MG63 (cell line): ENCODE data around the gene TLCD1. TPM values are rescaled to one million over a fixed set of nuclear protein-coding genes. Genes with fewer than 3 reads are reported as not detected.

Experiments used
- DNase-seq: peaks from one replicate; pipeline ENCODE4 v3.0.0-alpha.2; 2020
- H3K27me3 ChIP-seq: fragments of 250-450 bp; sonication (Bioruptor Pico); 2 replicates; pipeline ENCODE4 v1.5.1; 2020; ENCODE audit warnings: mild to moderate bottlenecking, moderate library complexity
- H3K36me3 ChIP-seq: fragments of 250-450 bp; sonication (Bioruptor Pico); 2 replicates; pipeline ENCODE4 v1.5.1; 2020; ENCODE audit warnings: mild to moderate bottlenecking, moderate library complexity
- H3K4me3 ChIP-seq: fragments of 250-450 bp; sonication (Bioruptor Pico); 2 replicates; pipeline ENCODE4 v1.5.1; 2020; ENCODE audit warnings: mild to moderate bottlenecking, moderate library complexity
- H3K9me3 ChIP-seq: fragments of 250-450 bp; sonication (Bioruptor Pico); 2 replicates; pipeline ENCODE4 v1.5.1; 2020; ENCODE audit warnings: mild to moderate bottlenecking, moderate library complexity
- total RNA-seq: library from RNA; depleted of rRNA; stranded (reverse); fragments of >200 nt; shearing (Covaris generic); gene quantifications from 2 replicates; pipeline ENCODE4 v1.2.3, GENCODE V29; 2014; ENCODE audit warnings: low replicate concordance

The TLCD1 gene
- total RNA-seq, 1 experiment from 2014 or later: 6.7 TPM

- no peaks in the 10 kb centered on the region for H3K27me3 ChIP-seq
- no peak for DNase-seq
- no peak overlapping the region for H3K4me3 ChIP-seq
- no peaks in the 10 kb centered on the region for H3K9me3 ChIP-seq
- H3K36me3 ChIP-seq: peaks cover 32% of the 10 kb centered on the region
These were observed 18.7 kb downstream of the TLCD1 start for GRCh38 chr17:28707339-28707720.

DNA sequence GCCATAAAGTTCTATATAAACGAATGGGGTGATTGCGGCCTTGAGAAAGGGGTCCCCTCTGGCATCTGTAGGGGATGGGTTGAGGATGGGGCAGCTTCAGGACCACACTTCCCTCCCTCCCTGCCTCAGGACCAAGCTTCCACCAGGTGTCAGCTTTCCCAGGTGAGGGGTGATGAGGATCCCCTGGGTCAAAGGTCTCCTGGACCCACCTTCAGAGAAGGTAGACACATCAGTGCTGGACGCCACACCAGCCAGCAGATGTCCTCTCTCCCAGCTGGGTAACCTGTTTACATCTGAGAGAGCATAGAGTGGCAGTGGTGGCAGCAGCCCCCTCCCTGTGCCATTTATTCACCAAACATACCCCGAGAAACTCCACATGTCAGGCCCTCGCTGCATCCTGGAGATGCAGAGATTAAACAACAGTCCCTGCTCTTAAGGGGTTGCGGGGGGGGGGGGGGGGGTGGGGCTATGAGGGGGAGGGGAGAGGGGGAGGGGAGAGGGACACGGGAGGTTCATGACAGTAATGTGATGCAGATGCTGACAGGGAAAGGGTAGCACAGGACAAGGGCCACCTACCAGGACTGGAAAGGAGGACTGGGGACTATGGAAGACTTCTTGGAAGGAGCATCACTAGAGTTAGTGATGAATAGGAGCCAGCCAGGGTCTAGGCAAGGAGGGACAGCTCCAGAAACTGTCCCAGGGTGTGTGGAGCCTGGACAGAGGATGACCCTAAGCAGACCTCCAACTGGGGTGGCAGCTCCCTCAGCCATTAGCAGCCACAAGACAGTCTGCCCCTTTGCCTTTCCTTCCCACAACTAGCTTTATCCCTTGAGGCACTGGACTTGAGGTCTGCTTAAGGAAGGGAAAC lies 19.3 kb downstream of the TLCD1 start:
- Histone ChIP-seq H3K36me3 (peaks cover 36% of the 10 kb centered on the region), H3K9me3 (no peaks in the 10 kb centered on the region), H3K4me3 (no peak overlapping the region), H3K27me3 (no peaks in the 10 kb centered on the region)
- DNase-seq: no peak

- H3K4me3 ChIP-seq: no peak overlapping the region
- no peak for DNase-seq
- H3K9me3 ChIP-seq: no peaks in the 10 kb centered on the region
- peaks cover 44% of the 10 kb centered on the region for H3K36me3 ChIP-seq
- H3K27me3 ChIP-seq: no peaks in the 10 kb centered on the region
These were observed 20.2 kb downstream of the TLCD1 start for GRCh38 chr17:28705728-28706334.

GRCh38 chr17:28705074-28705659 lies 20.9 kb downstream of the TLCD1 start:
- H3K4me3 ChIP-seq: no peak overlapping the region
- H3K9me3 ChIP-seq: no peaks in the 10 kb centered on the region
- DNase-seq: no peak
- H3K36me3 ChIP-seq: peaks cover 50% of the 10 kb centered on the region
- H3K27me3 ChIP-seq: no peaks in the 10 kb centered on the region

- Histone ChIP-seq H3K9me3 (no peaks in the 10 kb centered on the region), H3K4me3 (no peak overlapping the region), H3K27me3 (no peaks in the 10 kb centered on the region), H3K36me3 (peaks cover 58% of the 10 kb centered on the region)
- DNase-seq: no peak
These were observed 21.7 kb downstream of the TLCD1 start for GRCh38 chr17:28704219-28704858.

GRCh38 chr17:28703552-28704218 lies 22.3 kb downstream of the TLCD1 start:
- DNase-seq: no peak

DNA sequence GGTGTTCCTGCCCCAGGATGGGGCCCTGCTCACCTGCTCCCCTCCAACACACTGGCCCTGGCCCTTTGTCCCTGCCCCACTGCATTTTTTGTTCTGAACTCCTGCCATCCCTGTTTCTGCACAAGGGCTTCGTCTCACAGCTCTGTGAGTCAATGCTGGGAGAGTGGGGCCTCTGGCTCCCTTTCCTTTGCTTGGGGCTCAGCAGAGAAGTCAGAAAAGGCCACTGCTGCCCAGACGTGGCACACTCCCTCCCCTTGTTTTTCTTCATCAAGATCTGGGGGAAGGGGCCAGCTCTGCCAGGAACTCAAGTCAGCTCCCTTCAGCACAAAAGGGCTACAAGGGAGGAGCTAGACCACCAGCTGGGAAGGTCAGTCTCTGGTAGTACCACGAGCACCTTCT lies 23.3 kb downstream of the TLCD1 start:
- no peak for DNase-seq
- Histone ChIP-seq H3K27me3 (no peaks in the 10 kb centered on the region), H3K4me3 (no peak overlapping the region), H3K36me3 (peaks cover 74% of the 10 kb centered on the region), H3K9me3 (no peaks in the 10 kb centered on the region)

More at GRCh38 chr17:28703552-28704218, 22.3 kb downstream of the TLCD1 start:
- Histone ChIP-seq H3K27me3 (no peaks in the 10 kb centered on the region), H3K4me3 (no peak overlapping the region), H3K36me3 (peaks cover 64% of the 10 kb centered on the region), H3K9me3 (no peaks in the 10 kb centered on the region)

DNA sequence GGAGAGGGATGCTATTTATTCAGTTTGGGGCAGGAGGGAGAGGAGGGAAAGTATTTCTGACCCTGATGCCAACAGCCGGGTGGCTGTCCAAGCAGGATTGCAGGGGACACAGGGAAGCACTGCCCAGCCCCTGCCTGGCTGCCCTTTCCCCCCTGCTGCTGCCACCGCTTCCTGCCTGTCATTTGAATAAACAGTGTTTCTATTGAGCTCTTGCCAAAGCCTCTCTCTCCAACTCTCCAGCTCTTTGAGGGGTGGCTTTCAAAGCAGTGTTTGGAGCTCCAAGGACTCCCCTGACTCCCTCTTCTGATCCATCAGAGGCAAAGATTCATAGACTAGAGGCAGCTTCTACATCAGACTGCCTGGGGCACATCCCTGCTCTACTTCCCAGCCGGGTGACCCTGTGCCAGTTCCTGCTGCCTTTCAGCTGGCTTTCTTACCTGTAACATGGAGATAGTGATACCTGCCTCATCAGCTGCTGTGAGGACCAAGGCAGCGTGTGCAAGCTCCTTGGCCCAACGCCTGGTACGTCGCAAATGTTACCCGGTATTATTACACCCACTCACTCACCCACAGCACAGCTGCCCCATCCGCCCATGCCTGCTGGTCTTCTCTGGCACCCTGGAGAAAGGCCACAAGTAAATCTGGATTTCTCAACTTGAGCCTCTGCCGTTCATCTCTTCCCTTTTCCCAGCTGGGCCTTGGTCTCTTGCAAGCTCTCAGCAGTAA lies 23.8 kb downstream of the TLCD1 start:
- H3K36me3 ChIP-seq: peaks cover 79% of the 10 kb centered on the region
- H3K4me3 ChIP-seq: no peak overlapping the region
- no peaks in the 10 kb centered on the region for H3K27me3 ChIP-seq
- no peak for DNase-seq
- no peaks in the 10 kb centered on the region for H3K9me3 ChIP-seq

GRCh38 chr17:28700830-28701492 lies 25.1 kb downstream of the TLCD1 start:
- no peak overlapping the region for H3K4me3 ChIP-seq
- no peak for DNase-seq
- H3K27me3 ChIP-seq: no peaks in the 10 kb centered on the region
- H3K36me3 ChIP-seq: peaks cover 79% of the 10 kb centered on the region
- H3K9me3 ChIP-seq: no peaks in the 10 kb centered on the region

DNA sequence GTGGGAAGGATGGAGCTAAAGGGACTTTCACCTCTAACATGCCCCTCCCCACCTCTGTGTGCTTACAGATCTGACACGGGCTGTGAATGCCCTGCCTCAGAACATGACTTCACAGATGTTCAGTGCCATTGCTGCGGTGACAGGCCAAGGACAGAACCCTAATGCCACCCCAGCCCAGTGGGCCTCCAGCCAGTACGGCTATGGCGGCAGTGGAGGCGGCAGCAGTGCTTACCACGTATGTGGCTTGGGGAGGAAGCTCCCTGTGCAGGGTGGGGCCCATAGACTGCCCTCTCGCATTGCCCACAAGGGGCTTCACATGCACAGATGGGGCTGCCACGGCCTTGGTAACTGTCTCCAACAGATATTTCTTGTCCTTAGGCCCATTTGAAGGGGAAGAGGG lies 25.8 kb downstream of the TLCD1 start:
- DNase-seq: no peak
- Histone ChIP-seq H3K4me3 (no peak overlapping the region), H3K9me3 (no peaks in the 10 kb centered on the region), H3K27me3 (no peaks in the 10 kb centered on the region), H3K36me3 (peaks cover 80% of the 10 kb centered on the region)

DNA sequence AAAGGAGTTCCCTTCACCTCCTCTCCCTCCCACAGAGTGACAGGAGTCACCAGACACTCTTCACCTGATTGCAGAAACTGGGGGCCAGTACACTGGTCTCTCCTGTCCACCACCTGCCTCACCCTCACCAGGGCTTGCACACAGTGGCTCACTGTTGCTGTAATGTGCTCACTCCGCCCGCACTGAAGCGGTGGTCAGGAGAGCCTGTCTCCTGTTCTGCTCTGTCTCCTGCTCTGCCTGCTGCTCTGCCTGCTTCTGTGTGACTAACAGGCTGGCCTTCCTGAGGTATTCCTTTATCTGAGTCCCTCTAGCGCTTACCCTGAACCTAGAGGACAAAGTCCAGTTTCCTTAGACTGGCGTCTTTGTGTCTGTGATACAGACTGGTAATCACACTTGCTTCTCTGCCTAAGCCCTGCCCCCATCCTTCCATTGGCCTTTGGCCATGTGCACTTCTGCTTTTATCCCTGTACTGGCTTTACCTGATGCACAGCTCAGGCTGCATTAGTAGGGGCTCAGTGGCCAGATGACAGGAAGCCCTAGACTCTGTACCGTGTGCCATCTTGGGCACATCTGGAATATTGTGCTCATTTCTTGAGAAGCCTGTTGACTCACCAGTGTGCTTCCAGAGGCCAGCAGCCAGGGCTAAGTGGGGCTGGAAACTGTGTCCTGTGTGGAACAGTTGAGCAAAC lies 27.6 kb downstream of the TLCD1 start:
- Histone ChIP-seq H3K36me3 (peaks cover 88% of the 10 kb centered on the region), H3K27me3 (no peaks in the 10 kb centered on the region), H3K4me3 (no peak overlapping the region), H3K9me3 (no peaks in the 10 kb centered on the region)
- no peak for DNase-seq

DNA sequence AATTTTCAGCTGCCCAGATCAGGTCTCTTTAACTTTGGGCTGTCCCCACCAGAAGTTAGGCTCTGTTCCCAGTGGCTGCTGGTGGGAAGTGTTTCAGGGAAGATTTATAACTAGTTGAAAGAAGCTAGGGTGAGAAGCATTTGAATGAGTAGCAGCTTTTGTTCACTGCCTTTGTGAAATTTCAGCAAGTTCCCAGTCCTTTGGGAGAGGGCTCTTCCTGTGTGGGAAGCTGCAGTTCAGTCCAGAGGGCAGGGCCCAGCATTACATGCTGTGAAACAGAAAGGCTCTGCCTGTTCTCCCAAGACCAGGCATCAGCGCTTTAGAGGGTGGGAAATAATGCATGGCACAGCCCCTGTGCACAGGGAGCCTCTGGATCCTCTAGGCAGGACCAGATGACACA lies 32.2 kb downstream of the TLCD1 start:
- Histone ChIP-seq H3K9me3 (no peaks in the 10 kb centered on the region), H3K4me3 (no peak overlapping the region), H3K27me3 (no peaks in the 10 kb centered on the region), H3K36me3 (peaks cover 85% of the 10 kb centered on the region)
- no peak for DNase-seq

GRCh38 chr17:28689011-28689410 lies 37.0 kb downstream of the TLCD1 start:
- Histone ChIP-seq H3K27me3 (no peaks in the 10 kb centered on the region), H3K36me3 (peaks cover 90% of the 10 kb centered on the region), H3K9me3 (no peaks in the 10 kb centered on the region), H3K4me3 (no peak overlapping the region)
- no peak for DNase-seq

GRCh38 chr17:28688481-28688880 lies 37.6 kb downstream of the TLCD1 start:
- Histone ChIP-seq H3K4me3 (no peak overlapping the region), H3K36me3 (peaks cover 89% of the 10 kb centered on the region), H3K27me3 (no peaks in the 10 kb centered on the region), H3K9me3 (no peaks in the 10 kb centered on the region)
- DNase-seq: no peak

GRCh38 chr17:28686296-28686695 lies 39.7 kb downstream of the TLCD1 start:
- peaks cover 92% of the 10 kb centered on the region for H3K36me3 ChIP-seq
- H3K4me3 ChIP-seq: no peak overlapping the region
- no peaks in the 10 kb centered on the region for H3K9me3 ChIP-seq
- no peaks in the 10 kb centered on the region for H3K27me3 ChIP-seq
- no peak for DNase-seq
